Activated CD8-positive, alpha-beta memory T cell treated with anti-CD3 and anti-CD28 coated beads, Interleukin-2, amount 10 ng/mL, durations not matched to agents 7 days and 5 days (primary cell): Measurements from ENCODE around the gene HLA-G. TPM values are rescaled to one million over a fixed set of nuclear protein-coding genes. Genes with fewer than 3 reads are reported as not detected.
"Not testable (repeated sequence)": the region's sequence is repeated elsewhere in the genome, so short reads cannot be mapped to it uniquely, and the experiment has no call there.

Experiments used
- ATAC-seq: fragments of 150-1000 bp; cut with Tn5 transposase; one replicate; pipeline ENCODE4 v1.10.0; 2021; ENCODE audit warnings: moderate library complexity
- CTCF ChIA-PET: fragments of 350-600 bp; sonication (Branson Sonifier 250); formaldehyde crosslinking; loops from one replicate; lab custom pipeline; 2021; ENCODE audit warnings: antibody characterized with exemption; lab: Charles Lee
- DNase-seq: peaks from one replicate; pipeline ENCODE4 v3.0.0-alpha.2; 2020
- H3K27ac Mint-ChIP-seq: one replicate; pipeline ENCODE4 v1.8.0; 2021; ENCODE audit warnings: mild to moderate bottlenecking, mixed read lengths
- H3K27me3 Mint-ChIP-seq: one replicate; pipeline ENCODE4 v1.8.0; 2021; ENCODE audit warnings: mixed read lengths
- H3K36me3 Mint-ChIP-seq: one replicate; pipeline ENCODE4 v1.8.0; 2021; ENCODE audit warnings: mild to moderate bottlenecking, mixed read lengths
- H3K4me1 Mint-ChIP-seq: one replicate; pipeline ENCODE4 v1.8.0; 2021; ENCODE audit warnings: mixed read lengths
- H3K4me3 Mint-ChIP-seq: one replicate; pipeline ENCODE4 v1.8.0; 2021; ENCODE audit warnings: mild to moderate bottlenecking, moderate library complexity, mixed read lengths
- H3K9me3 Mint-ChIP-seq: one replicate; pipeline ENCODE4 v1.8.0; 2022; ENCODE audit warnings: low read depth, mixed read lengths
- total RNA-seq, 2 experiments: library from RNA; stranded (reverse); gene quantifications; one replicate each; pipeline ENCODE4 v1.2.3, GENCODE V29; 2021

Gene HLA-G
- total RNA-seq, 2 experiments from 2014 or later: 0.66 to 0.85 TPM

DNA sequence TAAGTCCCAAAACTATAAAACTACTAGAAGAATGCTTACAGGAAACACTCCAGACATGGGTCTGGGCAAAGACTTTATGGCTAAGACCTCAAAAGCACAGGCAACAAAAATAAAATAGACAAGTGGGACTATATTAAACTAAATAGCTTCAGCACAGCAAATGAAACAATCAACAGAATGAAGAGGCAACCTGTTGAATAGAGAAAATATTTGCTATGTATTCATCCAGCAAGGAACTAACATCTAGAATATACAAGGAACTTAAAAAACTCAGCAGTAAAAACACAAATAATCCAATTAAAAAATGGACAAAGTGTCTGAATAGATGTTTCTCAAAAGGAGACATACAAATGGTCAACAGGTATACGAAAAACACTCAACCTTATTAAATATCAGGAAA lies 30.4 kb downstream of the HLA-G start:
- DNase-seq (no peak), ATAC-seq (no peak)
- peaks cover 58% of the 10 kb centered on the region for H3K27me3 Mint-ChIP-seq
- peaks cover 3% of the 10 kb centered on the region for H3K4me1 Mint-ChIP-seq
- H3K9me3 Mint-ChIP-seq: no peaks in the 10 kb centered on the region
- H3K4me3 Mint-ChIP-seq: no peak overlapping the region
- H3K27ac Mint-ChIP-seq: no peak overlapping the region
- no peaks in the 10 kb centered on the region for H3K36me3 Mint-ChIP-seq
- CTCF ChIA-PET: no interaction called here

DNA sequence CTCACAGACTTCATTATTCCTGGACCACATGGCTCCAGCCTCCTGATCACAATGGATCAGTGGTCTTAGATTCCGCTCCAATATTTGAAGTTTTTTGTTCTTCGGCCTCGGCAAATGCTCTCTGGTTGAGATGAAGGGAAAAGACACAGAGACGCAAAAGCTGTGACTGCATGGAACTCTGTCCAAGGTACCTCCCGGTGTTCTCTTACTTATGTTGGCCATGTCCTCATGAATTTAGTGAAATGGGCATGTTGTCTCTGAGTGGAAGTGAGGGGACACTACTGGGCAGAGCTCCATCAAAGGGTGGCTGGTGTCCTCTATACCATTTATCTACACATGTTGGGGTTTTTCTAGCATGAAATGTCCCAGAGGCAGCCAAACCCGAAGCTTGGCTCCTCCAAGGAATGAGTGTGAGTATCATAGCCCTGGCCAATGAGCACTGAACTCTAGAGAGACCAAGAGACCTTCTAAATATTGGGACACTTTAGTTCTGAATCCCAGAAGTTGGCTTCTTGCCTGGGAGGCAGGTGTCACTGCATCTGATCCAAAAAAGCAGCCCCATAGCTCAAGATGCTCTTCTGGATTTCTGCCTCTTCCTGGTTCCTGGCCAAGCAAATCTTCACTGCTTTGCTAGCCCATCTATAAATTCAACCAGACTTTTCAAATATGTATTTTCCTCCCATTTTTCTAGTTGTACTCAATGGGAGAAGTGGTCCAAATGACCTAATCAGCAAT lies 34.1 kb downstream of the HLA-G start:
- Mint-ChIP-seq H3K27me3 (peaks cover 74% of the 10 kb centered on the region), H3K9me3 (no peaks in the 10 kb centered on the region), H3K27ac (no peak overlapping the region), H3K4me1 (no peaks in the 10 kb centered on the region), H3K4me3 (no peak overlapping the region), H3K36me3 (no peaks in the 10 kb centered on the region)
- CTCF ChIA-PET: interaction anchor here (1.7 kb wide), 1 partner anchor 151 kb away, joined by 7 read pairs; no protein-coding TSS in a partner anchor
- DNase-seq (no peak), ATAC-seq (no peak)

DNA sequence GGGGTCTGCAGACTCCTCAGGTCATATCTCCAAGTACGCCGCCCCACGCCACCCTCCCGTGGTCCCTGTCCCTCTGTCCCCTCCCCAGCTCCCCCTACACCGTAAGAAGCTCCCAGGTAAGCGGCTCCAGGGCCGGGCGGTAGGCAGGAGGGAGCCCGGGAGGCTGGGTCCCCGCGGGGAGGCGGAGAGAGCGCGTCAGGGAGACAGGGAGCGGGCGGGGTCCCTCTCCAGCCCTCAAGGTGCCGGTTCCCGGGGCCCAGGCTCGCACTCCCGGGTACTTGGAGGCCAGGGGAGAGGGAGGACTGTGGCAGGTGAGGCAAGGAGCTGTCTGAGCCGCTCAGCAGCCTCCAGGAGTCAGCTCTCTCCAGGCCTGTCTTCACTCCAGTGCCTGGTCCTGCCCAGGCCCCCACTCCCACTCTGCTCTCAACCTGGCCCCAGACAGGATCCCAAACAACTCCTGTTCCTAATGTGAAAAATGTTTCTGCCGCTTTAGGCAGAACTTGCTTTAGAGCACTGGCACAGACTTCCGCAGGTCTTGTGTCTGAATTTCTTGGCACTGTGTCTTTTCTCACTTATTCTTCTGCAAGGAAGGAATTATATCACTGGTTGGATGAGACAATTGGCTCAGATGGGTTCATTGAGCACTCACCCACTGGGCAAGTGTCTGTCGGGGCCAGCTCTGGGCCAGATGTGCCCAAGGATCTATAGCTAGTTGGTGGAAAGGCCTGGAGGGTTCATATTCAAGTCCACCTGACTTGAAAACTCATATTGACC lies 36.6 kb downstream of the HLA-G start:
- CTCF ChIA-PET: interaction anchor here (0.8 kb wide), 1 partner anchor 17 kb away, joined by 5 read pairs; no protein-coding TSS in a partner anchor
- Mint-ChIP-seq H3K27ac (no peak overlapping the region), H3K9me3 (no peaks in the 10 kb centered on the region), H3K27me3 (peaks cover 78% of the 10 kb centered on the region), H3K4me3 (no peak overlapping the region), H3K36me3 (no peaks in the 10 kb centered on the region), H3K4me1 (no peaks in the 10 kb centered on the region)
- DNase-seq (no peak), ATAC-seq (no peak)

DNA sequence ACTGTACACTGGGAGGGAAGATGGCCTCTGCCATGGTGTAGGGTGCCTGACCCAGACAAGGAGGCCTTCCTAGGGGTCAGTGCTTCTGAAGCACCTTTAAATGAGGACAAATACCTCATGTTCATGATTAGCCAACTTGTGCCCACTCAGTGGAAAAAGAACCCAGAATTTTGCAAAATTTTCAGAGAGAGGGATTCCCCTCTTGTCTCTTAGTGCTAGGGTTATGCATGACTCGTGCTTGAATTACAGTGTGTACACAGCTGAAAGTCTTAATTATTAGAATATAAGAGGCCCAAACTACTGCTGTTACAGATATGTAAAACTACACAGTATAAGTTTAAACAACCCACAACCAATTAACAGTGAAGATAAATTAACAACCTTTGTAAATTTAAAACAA lies 38.0 kb downstream of the HLA-G start:
- H3K36me3 Mint-ChIP-seq: no peaks in the 10 kb centered on the region
- no peak overlapping the region for H3K27ac Mint-ChIP-seq
- no peak for DNase-seq
- H3K27me3 Mint-ChIP-seq: peaks cover 71% of the 10 kb centered on the region
- no peaks in the 10 kb centered on the region for H3K9me3 Mint-ChIP-seq
- H3K4me1 Mint-ChIP-seq: no peaks in the 10 kb centered on the region
- CTCF ChIA-PET: interaction anchor here (2.0 kb wide), 1 partner anchor 17 kb away, joined by 5 read pairs; no protein-coding TSS in a partner anchor
- no peak for ATAC-seq
- no peak overlapping the region for H3K4me3 Mint-ChIP-seq

DNA sequence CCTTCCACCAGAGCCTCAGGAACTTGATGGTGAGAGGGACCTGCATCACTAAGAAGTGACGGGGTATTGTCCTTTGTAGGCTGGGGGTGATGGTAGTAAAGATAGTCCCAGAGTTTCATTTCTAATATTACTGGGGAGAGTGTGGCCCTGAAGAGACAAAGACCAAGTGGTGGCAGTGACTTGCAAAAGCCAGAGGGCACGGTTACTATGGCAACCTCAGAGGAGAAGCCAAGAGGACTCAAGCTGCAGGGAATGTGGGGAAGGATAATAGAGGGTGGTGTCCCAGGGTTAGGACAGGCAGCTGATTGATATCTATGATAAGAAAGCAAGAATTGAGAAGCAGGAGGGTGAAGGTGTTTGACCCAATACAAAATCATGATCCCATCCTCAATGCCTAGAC lies 42.5 kb downstream of the HLA-G start:
- Mint-ChIP-seq H3K27ac (no peak overlapping the region), H3K4me3 (no peak overlapping the region), H3K9me3 (no peaks in the 10 kb centered on the region), H3K27me3 (peaks cover 34% of the 10 kb centered on the region), H3K4me1 (no peaks in the 10 kb centered on the region), H3K36me3 (no peaks in the 10 kb centered on the region)
- ATAC-seq (no peak), DNase-seq (no peak)
- CTCF ChIA-PET: interaction anchor here (0.7 kb wide), 1 partner anchor 23 kb away, joined by 3 read pairs; no protein-coding TSS in a partner anchor

DNA sequence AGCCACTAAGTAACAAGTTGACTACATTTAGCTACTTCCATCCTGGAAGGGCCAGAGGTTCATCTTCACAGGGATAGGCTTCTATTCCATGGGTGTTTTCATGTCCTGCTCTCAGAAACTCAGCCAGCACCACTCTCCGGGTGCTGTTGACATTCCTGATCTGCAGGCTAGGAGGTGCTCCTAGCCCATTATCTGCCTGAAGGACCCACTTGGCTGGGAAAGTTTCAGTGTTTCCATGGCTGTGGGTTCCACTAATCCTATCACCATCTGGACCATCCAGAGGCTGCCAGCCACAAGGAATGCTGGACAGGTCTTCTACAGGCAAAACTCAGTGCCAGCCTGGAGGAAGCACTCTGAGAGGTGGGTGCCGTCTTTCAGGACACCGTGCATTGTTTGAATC lies 45.2 kb downstream of the HLA-G start:
- no peak for ATAC-seq
- DNase-seq: no peak
- H3K4me3 Mint-ChIP-seq: no peak overlapping the region
- CTCF ChIA-PET: no interaction called here
- H3K4me1 Mint-ChIP-seq: no peaks in the 10 kb centered on the region
- no peaks in the 10 kb centered on the region for H3K9me3 Mint-ChIP-seq
- H3K27ac Mint-ChIP-seq: no peak overlapping the region
- peaks cover 20% of the 10 kb centered on the region for H3K27me3 Mint-ChIP-seq
- H3K36me3 Mint-ChIP-seq: no peaks in the 10 kb centered on the region

DNA sequence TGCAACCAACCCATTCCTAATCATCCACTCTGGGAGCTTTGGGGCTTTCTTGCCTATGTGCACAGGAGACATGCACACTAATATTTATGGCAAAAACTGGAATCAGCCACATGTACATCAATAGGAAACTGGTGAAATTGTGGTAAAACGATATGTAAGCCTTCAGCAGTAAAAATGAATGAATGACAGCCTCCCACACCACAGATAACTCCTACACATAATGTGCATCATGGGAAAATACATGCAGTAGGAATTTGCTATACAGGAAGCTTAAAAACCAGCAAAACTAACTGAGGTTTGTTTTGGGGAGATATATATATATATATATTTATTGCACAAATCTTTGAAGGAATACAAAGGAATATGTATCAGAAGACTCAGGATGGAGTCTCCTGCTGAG lies 47.6 kb downstream of the HLA-G start:
- Mint-ChIP-seq H3K36me3 (no peaks in the 10 kb centered on the region), H3K4me3 (no peak overlapping the region), H3K27me3 (peaks cover 15% of the 10 kb centered on the region), H3K9me3 (no peaks in the 10 kb centered on the region), H3K4me1 (no peaks in the 10 kb centered on the region), H3K27ac (no peak overlapping the region)
- DNase-seq (no peak), ATAC-seq (no peak)
- CTCF ChIA-PET: no interaction called here

DNA sequence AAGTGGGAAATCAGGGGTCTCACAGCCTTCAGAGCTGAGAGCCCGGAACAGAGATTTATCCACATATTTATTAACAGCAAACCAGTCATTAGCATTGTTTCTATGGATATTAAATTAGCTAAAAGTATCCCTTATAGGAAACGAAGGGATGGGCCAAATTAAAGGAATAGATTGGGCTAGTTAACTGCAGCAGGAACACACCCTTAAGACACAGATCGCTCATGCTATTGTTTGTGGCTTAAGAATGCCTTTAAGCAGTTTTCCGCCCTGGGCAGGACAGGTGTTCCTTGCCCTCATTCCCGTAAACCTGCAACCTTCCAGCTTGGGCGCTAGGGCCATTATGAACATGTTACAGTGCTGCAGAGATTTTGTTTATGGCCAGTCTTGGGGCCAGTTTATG lies 48.1 kb downstream of the HLA-G start:
- H3K27ac Mint-ChIP-seq, CTCF ChIA-PET, DNase-seq, H3K4me3 Mint-ChIP-seq, H3K4me1 Mint-ChIP-seq, ATAC-seq, H3K9me3 Mint-ChIP-seq, H3K36me3 Mint-ChIP-seq: not testable (repeated sequence)
- peaks cover 15% of the 10 kb centered on the region for H3K27me3 Mint-ChIP-seq

Other genes starting within 250 kb of the HLA-G start
- gene OR2H2, start 242.7 kb upstream of the HLA-G start, total RNA-seq: not detected
- 1 to 10 TPM; 6.0 to 8.1 TPM for gene GABBR1, start 194.6 kb upstream of the HLA-G start, total RNA-seq
- not detected for gene MOG, start 170.7 kb upstream of the HLA-G start, total RNA-seq
- gene ZFP57, start 146.7 kb upstream of the HLA-G start, total RNA-seq: 10 to 100 TPM; 14.1 to 16.1 TPM
- gene HLA-F, start 104.4 kb upstream of the HLA-G start, total RNA-seq: 100 to 1,000 TPM; 300 to 444 TPM
- 1,000 to 10,000 TPM; 1,622 to 2,021 TPM for gene HLA-A, start 114.7 kb downstream of the HLA-G start, total RNA-seq
- 10 to 100 TPM; 49.6 to 53.8 TPM for gene POLR1H, start 233.4 kb downstream of the HLA-G start, total RNA-seq
- gene PPP1R11, start 239.4 kb downstream of the HLA-G start, total RNA-seq: 10 to 100 TPM; 49.5 to 50.4 TPM
- gene RNF39, start 247.9 kb downstream of the HLA-G start, total RNA-seq: not detected